HFFc6 (cell line): ENCODE results near the gene PNPLA7. TPM values are rescaled to one million over a fixed set of nuclear protein-coding genes. Genes with fewer than 3 reads are reported as not detected.

Experiments
- DNase-seq: peaks from one replicate; pipeline ENCODE4 v3.0.0-alpha.2; 2018
- H3K27ac Mint-ChIP-seq: 2 replicates; pipeline ENCODE4 v1.8.0; 2020; ENCODE audit warnings: mild to moderate bottlenecking, mixed read lengths
- H3K27me3 Mint-ChIP-seq: 2 replicates; pipeline ENCODE4 v1.8.0; 2021; ENCODE audit warnings: mild to moderate bottlenecking, moderate library complexity, mixed read lengths; ENCODE audit not compliant: insufficient read depth
- H3K36me3 Mint-ChIP-seq: 2 replicates; pipeline ENCODE4 v1.8.0; 2021; ENCODE audit warnings: low read depth, mixed read lengths
- H3K4me1 Mint-ChIP-seq: 2 replicates; pipeline ENCODE4 v1.8.0; 2020; ENCODE audit warnings: low read depth, mixed read lengths
- H3K4me3 Mint-ChIP-seq: 2 replicates; pipeline ENCODE4 v1.8.0; 2020; ENCODE audit warnings: mild to moderate bottlenecking, moderate library complexity, mixed read lengths
- H3K9me3 Mint-ChIP-seq: 2 replicates; pipeline ENCODE4 v1.8.0; 2020; ENCODE audit warnings: mild to moderate bottlenecking, mixed read lengths
- CTCF ChIP-seq: fragments of 200-600 bp; sonication (generic); IDR thresholded peaks from 2 replicates; pipeline ENCODE4 v1.5.0; 2021; ENCODE audit warnings: antibody characterized with exemption, mild to moderate bottlenecking
- total RNA-seq, 6 experiments: library from RNA; stranded (reverse); fragmentation: NEBNext Ultra II Directional; extraction: Animal tissue kit (Norgen Biotek cat#: 25700); gene quantifications; 2 replicates in 1 of 6; 3 replicates in 5 of 6; pipeline ENCODE4 v1.2.3, GENCODE V29; 2021

Gene PNPLA7
- total RNA-seq, 6 experiments from 2014 or later, result 0.20 to 0.90 (median 0.52) TPM

DNA sequence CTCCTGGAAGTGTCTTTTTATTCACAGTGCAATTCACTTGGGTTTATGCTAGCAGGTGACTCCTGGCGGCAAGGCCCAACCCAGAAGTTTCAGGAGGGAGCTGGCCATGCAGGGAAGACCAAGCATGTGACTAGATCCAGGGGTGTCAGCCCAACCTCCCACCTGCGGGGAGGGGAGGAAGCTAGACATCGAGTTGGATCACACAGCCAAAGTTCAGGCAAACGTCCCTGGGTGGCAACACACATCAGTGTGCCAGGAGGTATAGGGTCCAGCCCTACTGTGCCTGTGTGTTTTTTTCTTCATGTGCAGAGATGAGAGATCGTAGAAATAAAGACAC lies 25.3 kb downstream of the PNPLA7 start:
- no peak overlapping the region for H3K4me3 Mint-ChIP-seq
- H3K36me3 Mint-ChIP-seq, result no peaks in the 10 kb centered on the region

DNA sequence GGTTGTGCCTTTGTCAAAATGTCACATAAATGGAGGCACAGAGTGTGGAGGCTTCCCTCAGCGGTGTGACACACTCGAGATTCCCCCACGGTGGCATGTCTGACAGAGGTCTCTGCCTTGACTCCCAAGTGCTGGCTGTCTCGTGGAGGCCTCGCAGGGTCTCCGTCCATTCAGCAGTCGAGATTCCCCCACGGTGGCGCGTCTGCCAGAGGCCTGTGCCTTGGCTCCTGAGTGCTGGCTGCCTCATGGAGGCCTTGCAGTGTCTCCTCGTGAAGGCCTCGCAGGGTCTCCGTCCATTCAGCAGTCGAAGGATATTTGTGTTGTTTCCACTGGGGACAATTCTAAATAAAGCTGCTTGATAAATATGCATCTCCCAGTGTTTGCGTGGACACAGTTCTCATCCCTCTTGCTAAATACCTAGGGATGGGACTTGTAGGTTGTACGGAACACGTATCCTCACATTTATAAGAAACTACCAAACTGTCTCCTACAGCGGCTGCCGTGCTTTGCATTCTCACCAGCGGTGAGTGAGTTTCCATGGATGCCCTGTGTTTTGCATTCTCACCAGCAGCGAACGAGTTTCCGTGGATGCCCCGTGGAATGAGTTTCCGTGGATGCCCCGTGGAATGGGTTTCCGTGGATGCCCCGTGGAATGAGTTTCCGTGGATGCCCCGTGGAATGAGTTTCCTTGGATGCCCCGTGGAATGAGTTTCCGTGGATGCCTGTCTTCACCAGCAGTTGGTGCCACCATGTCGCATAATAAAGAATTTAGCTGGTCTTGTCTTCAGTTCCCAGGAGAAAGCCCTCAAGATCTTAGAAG lies 25.8 kb downstream of the PNPLA7 start:
- H3K4me1 Mint-ChIP-seq, result peaks cover 12% of the 10 kb centered on the region
- no peaks in the 10 kb centered on the region; the same call in 1 of the 2 replicates for H3K9me3 Mint-ChIP-seq
- H3K27ac Mint-ChIP-seq, result no peak overlapping the region
- no peaks in the 10 kb centered on the region for H3K36me3 Mint-ChIP-seq
- H3K4me3 Mint-ChIP-seq, result no peak overlapping the region
- TF ChIP-seq CTCF, result no peak
- DNase-seq, result no peak
- peaks cover 4% of the 10 kb centered on the region for H3K27me3 Mint-ChIP-seq

More for the DNA sequence above, 25.3 kb downstream of the PNPLA7 start:
- Mint-ChIP-seq H3K4me1 (peaks cover 12% of the 10 kb centered on the region), H3K27ac (no peak overlapping the region), H3K9me3 (no peaks in the 10 kb centered on the region; the same call in 1 of the 2 replicates), H3K27me3 (peaks cover 4% of the 10 kb centered on the region)
- no peak for TF ChIP-seq CTCF
- DNase-seq, result no peak

GRCh38 chr9:137522746-137523455 lies 27.3 kb downstream of the PNPLA7 start:
- no peak for TF ChIP-seq CTCF
- Mint-ChIP-seq H3K36me3 (no peaks in the 10 kb centered on the region), H3K27ac (no peak overlapping the region), H3K4me1 (peaks cover 12% of the 10 kb centered on the region), H3K27me3 (no peaks in the 10 kb centered on the region; the same call in 1 of the 2 replicates), H3K4me3 (no peak overlapping the region), H3K9me3 (no peaks in the 10 kb centered on the region; the same call in 1 of the 2 replicates)
- no peak for DNase-seq

- no peak overlapping the region for H3K27ac Mint-ChIP-seq
- no peak for DNase-seq
Observed at GRCh38 chr9:137521405-137521985, 28.7 kb downstream of the PNPLA7 start.

More at GRCh38 chr9:137521405-137521985, 28.7 kb downstream of the PNPLA7 start:
- TF ChIP-seq CTCF, result no peak
- Mint-ChIP-seq H3K4me3 (no peak overlapping the region), H3K36me3 (no peaks in the 10 kb centered on the region), H3K27me3 (no peaks in the 10 kb centered on the region; the same call in 1 of the 2 replicates), H3K9me3 (no peaks in the 10 kb centered on the region; the same call in 1 of the 2 replicates), H3K4me1 (peaks cover 6% of the 10 kb centered on the region; the same call in 1 of the 2 replicates)
